GDM1 (cell line): ENCODE data around the gene LRFN3.
"Not testable (repeated sequence)": the region's sequence is repeated elsewhere in the genome, so short reads cannot be mapped to it uniquely, and the experiment has no call there.

ENCODE experiments used
- DNase-seq: peaks from one replicate; lab custom pipeline; 2025; lab: John Stamatoyannopoulos, UW

LRFN3 gene

DNA sequence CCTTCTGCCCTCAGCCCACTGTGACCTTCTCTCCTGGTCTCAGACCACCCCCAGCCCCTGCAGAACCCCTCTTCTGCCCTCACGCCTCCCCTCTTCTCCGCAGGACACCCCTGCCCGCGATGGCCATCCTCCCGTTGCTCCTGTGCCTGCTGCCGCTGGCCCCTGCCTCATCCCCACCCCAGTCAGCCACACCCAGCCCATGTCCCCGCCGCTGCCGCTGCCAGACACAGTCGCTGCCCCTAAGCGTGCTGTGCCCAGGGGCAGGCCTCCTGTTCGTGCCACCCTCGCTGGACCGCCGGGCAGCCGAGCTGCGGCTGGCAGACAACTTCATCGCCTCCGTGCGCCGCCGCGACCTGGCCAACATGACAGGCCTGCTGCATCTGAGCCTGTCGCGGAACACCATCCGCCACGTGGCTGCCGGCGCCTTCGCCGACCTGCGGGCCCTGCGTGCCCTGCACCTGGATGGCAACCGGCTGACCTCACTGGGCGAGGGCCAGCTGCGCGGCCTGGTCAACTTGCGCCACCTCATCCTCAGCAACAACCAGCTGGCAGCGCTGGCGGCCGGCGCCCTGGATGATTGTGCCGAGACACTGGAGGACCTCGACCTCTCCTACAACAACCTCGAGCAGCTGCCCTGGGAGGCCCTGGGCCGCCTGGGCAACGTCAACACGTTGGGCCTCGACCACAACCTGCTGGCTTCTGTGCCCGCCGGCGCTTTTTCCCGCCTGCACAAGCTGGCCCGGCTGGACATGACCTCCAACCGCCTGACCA lies 3.3 kb downstream of the LRFN3 start:
- no peak for DNase-seq

DNA sequence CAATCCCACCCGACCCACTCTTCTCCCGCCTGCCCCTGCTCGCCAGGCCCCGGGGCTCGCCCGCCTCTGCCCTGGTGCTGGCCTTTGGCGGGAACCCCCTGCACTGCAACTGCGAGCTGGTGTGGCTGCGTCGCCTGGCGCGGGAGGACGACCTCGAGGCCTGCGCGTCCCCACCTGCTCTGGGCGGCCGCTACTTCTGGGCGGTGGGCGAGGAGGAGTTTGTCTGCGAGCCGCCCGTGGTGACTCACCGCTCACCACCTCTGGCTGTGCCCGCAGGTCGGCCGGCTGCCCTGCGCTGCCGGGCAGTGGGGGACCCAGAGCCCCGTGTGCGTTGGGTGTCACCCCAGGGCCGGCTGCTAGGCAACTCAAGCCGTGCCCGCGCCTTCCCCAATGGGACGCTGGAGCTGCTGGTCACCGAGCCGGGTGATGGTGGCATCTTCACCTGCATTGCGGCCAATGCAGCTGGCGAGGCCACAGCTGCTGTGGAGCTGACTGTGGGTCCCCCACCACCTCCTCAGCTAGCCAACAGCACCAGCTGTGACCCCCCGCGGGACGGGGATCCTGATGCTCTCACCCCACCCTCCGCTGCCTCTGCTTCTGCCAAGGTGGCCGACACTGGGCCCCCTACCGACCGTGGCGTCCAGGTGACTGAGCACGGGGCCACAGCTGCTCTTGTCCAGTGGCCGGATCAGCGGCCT lies 4.1 kb downstream of the LRFN3 start:
- DNase-seq, result no peak

DNA sequence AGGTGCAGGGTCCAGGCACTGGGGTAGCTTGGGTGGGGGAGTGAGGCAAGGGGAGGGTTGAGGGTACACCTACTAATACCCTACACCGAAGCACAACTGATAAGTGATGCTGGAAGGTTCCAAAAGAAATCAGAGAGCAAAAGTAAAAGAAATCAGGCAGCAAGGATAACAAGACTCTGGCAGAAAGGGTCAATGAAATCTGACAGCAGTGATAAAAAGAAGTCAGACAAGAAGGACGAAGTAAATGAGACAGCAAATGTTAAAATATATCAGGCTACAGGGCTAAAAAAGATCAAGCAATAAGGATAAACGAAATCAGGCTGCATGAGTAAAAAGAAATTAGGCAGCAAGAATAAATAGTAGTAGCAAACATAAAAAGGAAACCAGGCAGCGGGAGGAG lies 4.7 kb downstream of the LRFN3 start:
- DNase-seq, result no peak

GRCh38 chr19:35942235-35942634 lies 6.1 kb downstream of the LRFN3 start:
- no peak for DNase-seq

DNA sequence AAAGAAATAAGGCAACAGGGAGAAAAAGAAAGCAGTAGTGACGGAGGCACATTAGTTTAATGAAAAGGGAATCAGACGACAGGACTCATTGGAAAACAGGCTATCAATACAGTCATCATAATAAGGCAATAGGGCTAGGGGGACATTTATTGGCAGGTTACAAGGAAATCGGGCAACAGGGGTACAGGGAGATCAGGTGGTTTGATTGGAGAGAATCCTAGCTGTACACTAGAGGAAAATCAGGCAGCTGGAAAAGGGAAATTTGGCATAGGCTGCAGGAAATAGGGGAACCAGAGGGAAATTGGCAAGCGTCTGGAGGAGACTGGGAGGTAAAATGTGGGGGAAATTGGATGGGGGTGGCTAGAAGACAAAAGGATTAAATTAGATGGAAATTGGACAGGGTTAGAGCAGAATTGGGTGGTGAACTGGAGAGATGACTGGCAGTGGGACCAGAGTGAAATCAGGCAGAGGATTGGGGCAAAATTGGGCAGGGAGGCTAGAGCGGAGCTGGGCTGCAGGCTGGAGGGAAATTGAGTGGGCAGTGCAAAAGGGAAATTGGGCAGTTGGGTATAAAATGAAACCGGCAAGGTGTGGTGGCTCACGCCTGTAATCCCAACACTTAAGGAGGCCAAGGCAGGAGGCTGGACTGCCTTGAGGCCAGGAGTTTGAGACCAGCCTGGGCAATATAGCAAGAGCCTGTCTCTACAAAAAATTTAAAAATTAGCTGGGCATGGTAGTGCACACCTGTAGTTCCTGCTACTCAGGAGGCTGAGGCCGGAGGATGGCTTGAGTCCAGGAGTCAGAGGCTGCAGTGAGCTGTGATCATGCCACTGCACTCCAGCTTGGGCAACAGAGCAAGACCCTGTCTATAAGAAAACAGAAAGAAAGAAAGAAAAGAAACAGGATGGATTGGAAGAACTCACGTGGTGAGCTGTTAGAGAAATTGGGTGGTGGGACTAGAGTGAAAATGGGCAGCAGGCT lies 7.4 kb downstream of the LRFN3 start:
- DNase-seq, result no peak

DNA sequence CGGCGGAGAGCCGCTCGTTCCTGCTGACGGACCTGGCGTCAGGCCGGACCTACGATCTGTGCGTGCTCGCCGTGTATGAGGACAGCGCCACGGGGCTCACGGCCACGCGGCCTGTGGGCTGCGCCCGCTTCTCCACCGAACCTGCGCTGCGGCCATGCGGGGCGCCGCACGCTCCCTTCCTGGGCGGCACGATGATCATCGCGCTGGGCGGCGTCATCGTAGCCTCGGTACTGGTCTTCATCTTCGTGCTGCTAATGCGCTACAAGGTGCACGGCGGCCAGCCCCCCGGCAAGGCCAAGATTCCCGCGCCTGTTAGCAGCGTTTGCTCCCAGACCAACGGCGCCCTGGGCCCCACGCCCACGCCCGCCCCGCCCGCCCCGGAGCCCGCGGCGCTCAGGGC lies 8.4 kb downstream of the LRFN3 start:
- DNase-seq, result no peak

GRCh38 chr19:35945121-35945790 lies 9.1 kb downstream of the LRFN3 start:
- DNase-seq, result no peak

- no peak for DNase-seq
These were observed 10.0 kb downstream of the LRFN3 start for GRCh38 chr19:35946203-35946602.

- no peak for DNase-seq
These were observed 13.0 kb downstream of the LRFN3 start for GRCh38 chr19:35949131-35949530.

DNA sequence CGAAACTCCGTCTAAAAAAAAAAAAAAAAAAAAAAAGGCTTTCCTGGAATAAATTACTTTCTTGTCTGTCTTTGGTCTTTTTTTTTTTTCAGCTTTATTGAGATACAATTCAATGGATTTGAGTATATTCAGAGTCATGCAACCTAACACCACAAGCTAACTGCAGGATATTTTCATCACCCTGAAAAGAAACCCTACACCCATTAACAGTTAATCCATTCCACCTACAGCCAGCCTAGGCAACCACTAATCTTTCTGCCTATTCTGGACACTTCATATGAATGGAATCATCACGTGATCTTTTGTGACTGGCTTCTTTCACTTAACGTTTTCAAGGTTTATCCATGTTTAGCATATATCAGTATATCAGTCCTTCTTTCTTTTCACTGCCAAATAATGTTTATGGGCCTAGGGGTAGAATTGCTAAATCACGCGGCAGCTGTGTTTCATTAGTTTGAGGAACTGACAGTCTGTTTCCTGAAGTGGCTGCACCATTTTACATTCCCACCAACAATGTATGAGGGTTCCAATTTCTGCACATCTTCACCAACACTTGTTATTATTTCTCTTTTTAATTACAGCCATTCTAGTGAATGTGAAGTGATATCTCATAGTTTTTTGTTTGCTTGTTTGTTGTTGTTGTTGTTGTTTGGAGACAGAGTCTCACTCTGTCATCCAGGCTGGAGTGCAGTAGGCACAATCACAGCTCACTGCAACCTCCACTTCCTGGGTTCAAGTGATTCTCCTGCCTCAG lies 19.9 kb downstream of the LRFN3 start:
- no peak for DNase-seq

DNA sequence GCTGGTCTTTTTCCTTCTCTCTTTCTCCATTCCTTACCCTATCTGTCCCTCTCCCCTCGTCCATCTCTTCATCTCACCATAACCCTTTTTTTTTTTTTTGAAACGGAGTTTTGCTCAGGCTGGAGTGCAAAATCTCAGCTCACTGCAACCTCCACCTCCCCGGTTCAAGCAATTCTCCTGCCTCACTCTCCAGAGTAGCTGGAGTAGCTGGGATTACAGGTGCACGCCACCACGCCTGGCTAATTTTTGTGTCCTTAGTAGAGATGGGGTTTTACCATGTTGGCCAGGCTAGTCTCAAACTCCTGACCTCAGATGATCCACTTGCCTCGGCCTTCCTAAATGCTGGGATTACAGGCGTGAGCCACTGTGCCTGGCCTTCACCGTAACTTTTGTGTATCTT lies 21.2 kb downstream of the LRFN3 start:
- not testable (repeated sequence) for DNase-seq

DNA sequence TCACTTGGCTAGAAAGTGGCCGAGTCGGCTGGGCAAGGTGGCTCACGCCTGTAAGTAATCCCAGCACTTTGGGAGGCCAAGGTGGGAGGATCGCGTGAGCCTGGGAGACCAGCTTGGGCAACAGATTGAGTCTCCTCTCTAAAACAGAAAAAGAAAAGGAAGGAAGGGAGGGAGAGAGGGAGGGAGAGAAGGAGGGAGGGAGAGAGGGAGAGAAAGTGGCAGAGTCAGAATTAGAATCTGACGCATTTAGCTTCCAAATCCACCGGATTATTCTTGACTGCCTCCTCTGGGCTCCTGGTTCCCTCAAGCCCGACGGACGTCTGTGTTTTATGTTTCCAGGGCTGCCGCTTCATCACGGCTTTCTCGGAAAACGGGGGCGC lies 22.5 kb downstream of the LRFN3 start:
- DNase-seq, result no peak

DNA sequence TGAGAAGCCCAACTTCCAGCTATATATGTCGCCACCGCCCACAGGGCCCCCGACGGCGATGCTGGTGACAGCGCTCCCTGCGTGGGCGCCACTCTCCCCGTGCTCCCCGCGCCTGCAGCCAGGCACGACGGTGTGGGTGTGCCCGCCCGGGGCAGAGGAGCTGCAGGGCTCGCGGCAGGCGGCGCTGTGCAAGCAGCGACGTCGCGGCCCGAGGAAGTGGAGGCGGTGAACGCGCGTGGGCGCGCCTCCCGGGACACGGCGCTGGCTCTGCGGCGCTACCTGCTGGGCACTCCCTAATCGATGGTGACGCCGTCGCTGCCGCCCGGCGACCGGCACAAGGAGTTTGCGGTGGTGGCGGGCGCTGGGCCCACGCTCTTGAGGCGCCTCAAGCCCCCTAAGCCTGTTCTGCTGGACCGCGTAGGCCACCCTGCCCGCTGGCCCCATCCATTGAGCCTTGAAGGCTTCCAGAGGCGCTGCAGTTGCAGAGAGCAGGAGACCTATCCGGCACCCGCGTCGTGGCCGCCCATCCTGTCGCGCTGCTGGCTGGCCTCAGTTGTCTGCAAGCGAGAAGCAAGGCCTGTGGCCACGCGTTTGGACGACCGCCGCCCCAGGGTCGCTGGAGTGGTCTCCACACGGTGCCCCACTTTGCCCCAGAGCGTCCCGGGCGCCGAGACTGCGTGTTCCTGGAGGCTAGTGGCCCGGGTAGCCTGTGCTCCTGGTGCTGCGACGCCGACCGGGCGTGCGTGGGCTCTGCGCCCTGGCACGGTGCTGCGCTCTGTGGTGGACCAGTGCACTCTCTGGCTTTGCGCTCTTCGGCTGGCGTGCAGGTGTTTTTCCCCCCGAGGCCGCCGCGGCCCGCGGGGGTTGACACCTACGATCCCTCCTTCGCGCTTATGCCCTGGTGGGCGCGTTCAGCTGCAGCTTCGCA lies 23.1 kb downstream of the LRFN3 start:
- DNase-seq, result no peak

GRCh38 chr19:35959968-35960320 lies 23.8 kb downstream of the LRFN3 start:
- no peak for DNase-seq

DNA sequence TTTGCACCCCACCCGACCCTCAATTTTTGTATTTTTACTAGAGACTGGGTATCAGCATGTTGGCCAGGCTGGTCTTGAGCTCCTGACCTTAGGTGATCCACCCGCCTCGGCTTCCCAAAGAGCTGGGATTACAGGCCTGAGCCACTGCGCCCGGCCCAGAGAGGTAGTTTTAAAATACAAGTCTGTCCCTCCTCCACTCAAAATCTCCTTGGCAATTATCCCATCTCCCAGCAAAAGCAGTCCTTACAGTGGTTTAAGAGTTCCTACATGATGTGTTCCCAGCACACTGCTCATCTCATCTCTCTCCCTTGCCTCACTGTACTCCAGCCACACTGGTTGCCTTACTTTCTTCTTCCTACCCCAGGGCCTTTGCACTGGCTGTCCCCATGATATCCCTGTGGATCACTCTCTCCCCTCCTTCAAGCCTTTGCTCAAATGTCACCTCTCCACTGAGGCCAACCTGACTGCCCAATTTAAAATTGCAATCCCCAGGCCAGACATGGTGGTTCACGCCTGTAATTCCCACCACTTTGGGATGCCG lies 24.3 kb downstream of the LRFN3 start:
- DNase-seq, result no peak

- no peak for DNase-seq
These were observed 27.3 kb downstream of the LRFN3 start for GRCh38 chr19:35963514-35963913.

DNA sequence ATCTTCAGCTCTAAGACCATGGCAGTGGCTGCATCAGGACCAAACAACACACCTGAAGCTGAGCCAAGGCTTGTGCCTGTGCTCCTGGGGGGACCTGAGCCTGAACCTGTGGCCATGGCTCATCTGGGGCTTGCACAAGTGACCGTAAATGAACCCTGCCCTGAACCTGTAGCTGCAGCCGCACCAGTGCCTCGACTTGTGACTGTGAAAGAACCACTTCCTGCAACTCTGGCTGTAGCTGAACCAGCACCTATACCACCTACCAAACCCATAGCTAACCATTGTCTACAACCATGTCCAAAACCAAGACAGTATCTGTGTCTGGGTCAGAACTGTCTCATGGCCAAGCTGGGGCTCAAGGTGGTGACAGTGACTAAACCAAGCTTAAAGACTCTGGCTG lies 30.6 kb downstream of the LRFN3 start:
- DNase-seq, result no peak

- no peak for DNase-seq
These were observed 37.3 kb downstream of the LRFN3 start for GRCh38 chr19:35973487-35973886.

GRCh38 chr19:35975608-35976214 lies 39.5 kb downstream of the LRFN3 start:
- DNase-seq, result no peak
